Stimulated activated naive CD8-positive, alpha-beta T cell treated with anti-CD3 and anti-CD28 coated beads, Interleukin-15, Interleukin-2, amounts not matched to agents 100 U/mL and 50 U/mL, for 24 hours (primary cell): Measurements from ENCODE around the gene POU3F3.
A peak's percentile ranks its signal among the peaks of the same experiment; 100 is the strongest.

Experiments
- ATAC-seq: fragments of 150-1000 bp; cut with Tn5 transposase; one replicate; pipeline ENCODE4 v1.10.0; 2021
- DNase-seq: peaks from one replicate; pipeline ENCODE4 v3.0.0; 2021

Gene POU3F3

GRCh38 chr2:104847586-104848160 lies 6.2 kb upstream of the POU3F3 start:
- DNase-seq = no peak

DNA sequence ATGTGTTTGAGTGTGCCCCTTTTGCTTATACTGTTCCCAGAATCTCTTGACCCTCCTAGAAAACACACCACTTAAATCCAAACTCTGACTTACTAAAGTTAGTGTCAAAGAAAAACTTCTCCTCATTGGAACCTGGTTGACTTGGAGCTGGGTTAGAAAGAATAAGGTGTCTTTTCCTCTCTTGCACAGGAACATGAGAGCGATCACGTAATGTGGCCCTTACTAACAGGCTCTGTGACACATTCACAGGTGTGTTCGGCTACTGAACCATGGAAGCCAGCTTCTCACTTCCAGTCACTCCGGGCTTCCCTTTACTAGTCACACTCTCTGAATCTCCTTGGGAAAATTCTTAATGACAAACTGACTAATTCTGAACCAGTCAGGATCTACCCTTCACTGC lies 5.4 kb upstream of the POU3F3 start:
- no peak for DNase-seq
- no peak for ATAC-seq

More at GRCh38 chr2:104847586-104848160, 6.2 kb upstream of the POU3F3 start:
- ATAC-seq = no peak

DNA sequence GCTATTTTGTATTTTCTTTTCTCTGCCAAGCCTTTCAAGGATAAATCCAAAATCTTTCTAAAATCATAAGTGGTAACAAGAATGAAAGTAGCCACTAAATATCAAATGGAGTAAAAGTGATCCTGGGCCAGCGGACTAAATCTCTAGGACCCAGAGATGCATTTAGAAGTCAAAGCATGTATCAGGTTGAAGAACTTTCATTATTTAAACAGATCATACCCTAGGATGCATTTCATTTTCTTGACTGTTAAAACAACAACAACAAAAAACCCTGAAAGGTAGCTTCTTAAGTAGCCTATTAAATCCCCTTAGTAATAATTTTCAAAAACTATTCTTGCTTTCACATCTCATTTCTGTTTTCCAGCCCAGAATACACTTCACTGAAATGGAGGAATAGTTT lies 4.8 kb upstream of the POU3F3 start:
- DNase-seq = no peak
- no peak for ATAC-seq

- no peak for ATAC-seq
- DNase-seq = peak; percentile 76
These were observed 4.2 kb upstream of the POU3F3 start for GRCh38 chr2:104849618-104850141.

DNA sequence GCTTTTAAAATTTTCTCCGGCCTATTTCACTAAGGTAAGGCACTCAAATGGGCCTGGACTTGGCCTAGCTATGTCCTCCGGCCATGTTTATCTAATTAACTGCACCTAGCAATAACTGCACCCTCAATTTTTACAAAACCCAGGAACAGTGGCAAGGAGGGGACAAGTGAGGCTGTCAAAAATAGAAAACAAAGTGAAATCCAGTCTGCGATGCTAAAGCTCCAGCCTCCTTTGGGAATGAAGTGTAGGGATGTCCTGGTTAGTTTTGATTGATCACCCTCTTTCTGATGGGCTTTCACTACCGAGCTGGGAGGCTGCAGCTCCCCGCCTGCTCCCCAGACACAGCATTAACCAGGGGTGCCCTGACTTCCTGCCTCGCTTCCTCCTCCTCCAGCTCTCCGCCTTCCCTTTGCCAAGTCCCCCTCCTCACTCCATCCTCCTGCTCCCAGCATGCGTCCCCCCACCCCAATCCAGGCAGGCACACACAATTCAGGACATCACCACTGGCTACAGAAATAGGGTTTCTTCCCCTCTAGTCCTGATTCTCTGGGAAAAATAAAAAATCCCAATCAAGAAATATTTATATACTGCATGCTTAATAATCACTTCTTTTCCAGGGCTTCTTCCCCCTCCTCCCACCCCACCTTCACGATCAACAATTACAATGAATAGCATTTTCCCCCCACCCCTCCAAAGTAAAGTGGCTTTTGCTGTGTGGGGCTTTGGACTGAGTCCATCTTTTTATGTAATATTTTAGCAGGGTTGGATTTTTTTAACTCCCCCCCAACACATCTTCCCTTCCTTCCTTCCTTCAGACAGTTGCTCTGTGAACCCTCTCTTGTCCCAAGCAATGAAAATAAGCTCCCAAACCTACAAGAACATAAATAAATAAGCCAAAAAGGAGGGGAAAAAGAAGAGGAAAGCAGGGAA lies 3.3 kb upstream of the POU3F3 start:
- ATAC-seq = no peak
- no peak for DNase-seq

DNA sequence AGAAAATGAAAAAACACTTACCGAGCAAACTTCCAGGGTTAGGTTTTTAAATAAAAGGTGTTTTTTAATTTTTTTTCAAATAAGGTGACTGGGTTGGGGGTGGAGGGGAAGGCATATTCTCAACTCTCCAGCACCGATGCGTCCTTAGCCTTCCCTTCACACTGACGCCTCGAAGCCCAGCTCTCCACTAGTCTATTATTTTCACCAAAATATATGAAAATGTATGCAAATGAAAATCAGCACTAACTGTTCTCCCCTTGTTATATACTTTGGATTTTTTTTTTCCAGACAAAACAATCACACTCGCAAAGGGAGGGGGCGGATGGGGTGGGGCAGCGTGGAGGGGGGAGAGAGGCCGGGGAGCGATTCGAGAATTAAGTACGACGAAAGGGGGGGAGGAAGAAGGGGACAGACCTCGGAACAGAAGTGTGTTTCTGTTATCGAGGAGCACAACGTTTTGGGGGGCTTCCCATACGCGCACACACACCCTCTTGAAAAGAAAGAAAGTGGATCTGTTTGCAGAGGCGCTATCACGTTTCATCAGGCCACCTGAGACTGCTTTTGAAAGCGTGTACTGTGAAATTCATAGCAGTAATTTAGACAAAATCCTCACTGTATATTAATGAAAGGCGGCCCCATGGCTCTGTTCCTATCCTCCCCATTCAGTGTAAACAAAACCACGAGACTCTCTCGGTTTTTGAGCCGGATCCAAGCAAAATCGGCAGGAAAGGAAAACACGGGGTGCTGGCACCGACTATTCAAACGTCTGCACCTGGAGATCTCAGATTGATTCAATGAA lies 2.4 kb upstream of the POU3F3 start:
- DNase-seq = no peak

DNA sequence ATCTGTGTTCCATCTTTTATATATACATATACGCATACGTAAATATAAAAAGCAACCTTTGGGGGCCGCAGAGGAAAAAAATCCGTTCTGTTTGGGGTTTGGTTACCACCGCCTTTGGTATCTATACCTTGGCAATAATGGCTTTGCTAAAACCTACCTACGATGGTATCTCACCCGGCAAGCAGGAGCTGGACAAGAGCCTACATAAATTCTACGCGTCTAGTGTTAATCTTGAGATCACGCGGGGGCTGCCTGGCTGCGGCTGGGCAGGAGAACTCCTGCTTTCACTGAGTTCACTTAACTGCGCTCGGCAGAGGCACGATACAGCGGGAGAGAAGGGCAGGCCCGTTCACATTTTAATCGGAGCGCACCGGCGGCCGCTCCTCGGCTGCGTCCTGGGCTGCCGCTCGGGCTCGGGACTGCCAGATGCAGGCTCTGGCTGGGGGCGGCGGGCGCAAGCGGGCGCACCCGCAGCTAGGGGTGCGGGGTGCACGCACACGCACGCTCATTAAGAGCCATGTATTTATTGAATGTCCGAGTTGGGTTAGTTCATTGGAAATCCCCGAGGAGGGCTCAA lies 1.7 kb upstream of the POU3F3 start:
- ATAC-seq (no peak), DNase-seq (no peak)

More for the DNA sequence above, 2.4 kb upstream of the POU3F3 start:
- ATAC-seq = no peak

- no peak for ATAC-seq
- DNase-seq = no peak
These were observed 744 bp downstream of the POU3F3 start for GRCh38 chr2:104854498-104855220.

- DNase-seq = no peak
These were observed 1.5 kb downstream of the POU3F3 start for GRCh38 chr2:104855221-104856085.

GRCh38 chr2:104856086-104856972 lies 2.4 kb downstream of the POU3F3 start:
- DNase-seq (no peak), ATAC-seq (no peak)

More at GRCh38 chr2:104855221-104856085, 1.5 kb downstream of the POU3F3 start:
- no peak for ATAC-seq

- no peak for ATAC-seq
- DNase-seq = no peak
These were observed 3.0 kb downstream of the POU3F3 start for GRCh38 chr2:104856973-104857261.

DNA sequence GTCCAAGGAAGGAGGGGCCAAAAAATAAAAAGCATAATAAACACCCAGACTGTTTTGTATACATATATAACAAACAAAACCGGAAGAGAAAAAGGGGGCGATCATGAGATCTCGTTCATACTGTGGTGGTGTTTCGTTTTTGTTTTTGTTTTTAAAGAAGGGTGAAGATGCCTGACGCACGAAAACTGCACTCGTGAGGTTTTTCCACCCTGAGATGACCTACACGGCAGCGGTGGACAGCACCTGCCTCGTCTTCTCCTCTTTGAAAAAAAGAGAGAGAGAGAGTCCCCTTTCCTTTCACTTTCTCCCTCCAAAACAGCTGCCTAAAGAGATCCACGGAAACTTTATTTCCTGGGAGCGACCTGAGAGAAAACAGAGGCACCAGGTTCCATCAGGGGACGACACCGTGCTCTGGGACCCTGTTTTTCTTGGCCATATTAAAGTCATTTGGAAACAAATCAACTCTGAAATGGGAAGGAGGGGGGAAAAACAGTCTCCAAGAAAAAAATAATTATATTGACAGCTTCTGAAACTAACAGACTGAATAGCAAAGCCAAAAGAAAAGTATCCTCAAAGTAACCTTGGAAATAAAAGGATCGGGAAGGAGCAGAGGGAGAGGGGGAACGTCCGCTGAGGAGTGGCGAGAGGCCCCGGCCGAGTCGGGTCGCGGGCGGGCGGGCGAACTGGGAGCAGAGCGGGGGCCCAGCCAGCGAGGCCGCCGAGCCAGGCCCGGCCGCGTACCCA lies 3.5 kb downstream of the POU3F3 start:
- no peak for DNase-seq
- no peak for ATAC-seq

GRCh38 chr2:104858006-104858978 lies 4.4 kb downstream of the POU3F3 start:
- no peak for ATAC-seq
- no peak for DNase-seq

- ATAC-seq = no peak
- DNase-seq = no peak
These were observed 5.4 kb downstream of the POU3F3 start for GRCh38 chr2:104859291-104859765.

GRCh38 chr2:104859766-104860450 lies 6.0 kb downstream of the POU3F3 start:
- no peak for DNase-seq
- ATAC-seq = no peak

- no peak for ATAC-seq
- DNase-seq = no peak
These were observed 6.5 kb downstream of the POU3F3 start for GRCh38 chr2:104860451-104860790.
